Testis (tissue), 2 donors: ENCODE measurements around the gene ADAP1.

Experiments
- CTCF ChIP-seq, 3 experiments: fragments of 450-650 bp in 2 of 3; fragments of 200-600 bp in 1 of 3; sonication (generic) in 1 of 3; IDR thresholded peaks; one replicate each; pipeline ENCODE4 v1.5.1; 2016 to 2019; ENCODE audit warnings: antibody characterized with exemption in 3 of 3, mild to moderate bottlenecking in 2 of 3, moderate library complexity in 1 of 3
- POLR2A ChIP-seq: fragments of 450-650 bp; IDR thresholded peaks from one replicate; pipeline ENCODE4 v1.6.1; 2017; ENCODE audit warnings: antibody characterized with exemption, mild to moderate bottlenecking, moderate library complexity

GRCh38 chr7:894164-894867 lies 60.2 kb downstream of the ADAP1 start:
- TF ChIP-seq CTCF (IDR thresholded peaks at IDR 0.05) (no peak), POLR2A (no peak)
